ENCODE data around the gene GNG3.
A peak's percentile ranks its signal among the peaks of the same experiment; 100 is the strongest.

The GNG3 gene

GRCh38 chr11:62715150-62716130 lies 8.0 kb downstream of the GNG3 start:
- peak; percentile 38; the same call in 1 of the 3 replicates for ATAC-seq (ENCODE audit: insufficient read depth, low read depth)
- Histone ChIP-seq H3K4me2 (ENCODE audit: insufficient read depth, low read length) (no peak overlapping the region), H4K20me1 (ENCODE audit: insufficient read depth, low read length) (no peaks in the 10 kb centered on the region)

DNA sequence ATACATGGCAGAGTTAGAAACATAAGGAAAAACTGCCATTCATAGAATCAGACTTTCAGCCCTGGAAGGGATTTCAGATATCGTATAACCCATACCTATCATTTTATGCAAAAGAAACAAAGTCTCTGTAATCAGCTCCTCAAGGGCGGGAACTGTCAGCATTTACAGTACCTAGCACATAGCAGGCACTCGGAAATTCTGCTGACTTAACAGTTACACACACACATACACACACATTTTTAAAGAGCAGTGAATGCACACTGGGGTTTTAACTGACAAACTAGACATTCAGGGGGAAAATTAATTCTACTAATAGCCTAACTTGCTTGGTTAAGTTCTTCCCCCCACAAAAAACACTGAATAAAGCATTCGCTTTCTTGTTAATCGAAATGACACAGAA lies 8.7 kb downstream of the GNG3 start:
- no peak overlapping the region for H3K4me3 ChIP-seq (ENCODE audit: low read depth in 1 of 2, low read length in 2 of 2)
- H4K20me1 ChIP-seq (ENCODE audit: insufficient read depth, low read length), result no peaks in the 10 kb centered on the region
- TF ChIP-seq EZH2 (IDR thresholded peaks at IDR 0.05; ENCODE audit: borderline replicate concordance, low read depth, low read length, severe bottlenecking), result no peak
- TF ChIP-seq, protein P1, sequence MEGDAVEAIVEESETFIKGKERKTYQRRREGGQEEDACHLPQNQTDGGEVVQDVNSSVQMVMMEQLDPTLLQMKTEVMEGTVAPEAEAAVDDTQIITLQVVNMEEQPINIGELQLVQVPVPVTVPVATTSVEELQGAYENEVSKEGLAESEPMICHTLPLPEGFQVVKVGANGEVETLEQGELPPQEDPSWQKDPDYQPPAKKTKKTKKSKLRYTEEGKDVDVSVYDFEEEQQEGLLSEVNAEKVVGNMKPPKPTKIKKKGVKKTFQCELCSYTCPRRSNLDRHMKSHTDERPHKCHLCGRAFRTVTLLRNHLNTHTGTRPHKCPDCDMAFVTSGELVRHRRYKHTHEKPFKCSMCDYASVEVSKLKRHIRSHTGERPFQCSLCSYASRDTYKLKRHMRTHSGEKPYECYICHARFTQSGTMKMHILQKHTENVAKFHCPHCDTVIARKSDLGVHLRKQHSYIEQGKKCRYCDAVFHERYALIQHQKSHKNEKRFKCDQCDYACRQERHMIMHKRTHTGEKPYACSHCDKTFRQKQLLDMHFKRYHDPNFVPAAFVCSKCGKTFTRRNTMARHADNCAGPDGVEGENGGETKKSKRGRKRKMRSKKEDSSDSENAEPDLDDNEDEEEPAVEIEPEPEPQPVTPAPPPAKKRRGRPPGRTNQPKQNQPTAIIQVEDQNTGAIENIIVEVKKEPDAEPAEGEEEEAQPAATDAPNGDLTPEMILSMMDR (IDR thresholded peaks at IDR 0.05; ENCODE audit: borderline replicate concordance, extremely low read depth, low read length, poor library complexity, severe bottlenecking), result no peak
- no peak overlapping the region for H3K4me2 ChIP-seq (ENCODE audit: insufficient read depth, low read length)
- H3K36me3 ChIP-seq (ENCODE audit: insufficient read depth, low read length), result peaks cover 95% of the 10 kb centered on the region
- no peak overlapping the region for H2AFZ ChIP-seq (ENCODE audit: low read depth, low read length)
- H3K79me2 ChIP-seq (ENCODE audit: insufficient read depth, low read length), result peaks cover 68% of the 10 kb centered on the region
- H3K4me1 ChIP-seq (ENCODE audit: insufficient read depth, low read length), result peaks cover 11% of the 10 kb centered on the region; the same call in 1 of the 2 replicates
- H3K9ac ChIP-seq (ENCODE audit: low read depth, low read length), result no peak overlapping the region
- no peaks in the 10 kb centered on the region for H3K9me3 ChIP-seq (ENCODE audit: insufficient read depth, low read length, severe bottlenecking)
- no peaks in the 10 kb centered on the region for H3K27me3 ChIP-seq (ENCODE audit: insufficient read depth, low read length, poor library complexity)
- DNase-seq (no peak), ATAC-seq (ENCODE audit: insufficient read depth, low read depth) (no peak)
- H3K27ac ChIP-seq (ENCODE audit: low read length), result no peak overlapping the region

More at GRCh38 chr11:62715150-62716130, 8.0 kb downstream of the GNG3 start:
- peaks cover 14% of the 10 kb centered on the region for H3K4me1 ChIP-seq (ENCODE audit: insufficient read depth, low read length)
- TF ChIP-seq EZH2 (IDR thresholded peaks at IDR 0.05; ENCODE audit: borderline replicate concordance, low read depth, low read length, severe bottlenecking), result no peak
- TF ChIP-seq, protein P1 (IDR thresholded peaks at IDR 0.05; ENCODE audit: borderline replicate concordance, extremely low read depth, low read length, poor library complexity, severe bottlenecking), result peak; percentile 23
- H3K27me3 ChIP-seq (ENCODE audit: insufficient read depth, low read length, poor library complexity), result no peaks in the 10 kb centered on the region
- no peak overlapping the region for H3K9ac ChIP-seq (ENCODE audit: low read depth, low read length)
- no peaks in the 10 kb centered on the region for H3K9me3 ChIP-seq (ENCODE audit: insufficient read depth, low read length, severe bottlenecking)
- no peak overlapping the region for H3K4me3 ChIP-seq (ENCODE audit: low read depth in 1 of 2, low read length in 2 of 2)
- H3K36me3 ChIP-seq (ENCODE audit: insufficient read depth, low read length), result peaks cover 93% of the 10 kb centered on the region
- no peak for DNase-seq
- H3K79me2 ChIP-seq (ENCODE audit: insufficient read depth, low read length), result peaks cover 60% of the 10 kb centered on the region
- H3K27ac ChIP-seq (ENCODE audit: low read length), result no peak overlapping the region
- H2AFZ ChIP-seq (ENCODE audit: low read depth, low read length), result no peak overlapping the region

GRCh38 chr11:62716816-62717215 lies 9.3 kb downstream of the GNG3 start:
- Histone ChIP-seq H3K4me2 (ENCODE audit: insufficient read depth, low read length) (no peak overlapping the region), H3K27me3 (ENCODE audit: insufficient read depth, low read length, poor library complexity) (no peaks in the 10 kb centered on the region), H3K79me2 (ENCODE audit: insufficient read depth, low read length) (peaks cover 74% of the 10 kb centered on the region), H3K9ac (ENCODE audit: low read depth, low read length) (no peak overlapping the region), H3K4me1 (ENCODE audit: insufficient read depth, low read length) (peaks cover 11% of the 10 kb centered on the region), H3K4me3 (ENCODE audit: low read depth in 1 of 2, low read length in 2 of 2) (no peak overlapping the region), H3K9me3 (ENCODE audit: insufficient read depth, low read length, severe bottlenecking) (no peaks in the 10 kb centered on the region), H2AFZ (ENCODE audit: low read depth, low read length) (no peak overlapping the region), H4K20me1 (ENCODE audit: insufficient read depth, low read length) (no peaks in the 10 kb centered on the region), H3K27ac (ENCODE audit: low read length) (no peak overlapping the region), H3K36me3 (ENCODE audit: insufficient read depth, low read length) (peaks cover 95% of the 10 kb centered on the region)
- TF ChIP-seq EZH2 (IDR thresholded peaks at IDR 0.05; ENCODE audit: borderline replicate concordance, low read depth, low read length, severe bottlenecking), result no peak
- TF ChIP-seq, protein P1 (IDR thresholded peaks at IDR 0.05; ENCODE audit: borderline replicate concordance, extremely low read depth, low read length, poor library complexity, severe bottlenecking), result no peak
- no peak for DNase-seq
- ATAC-seq (ENCODE audit: insufficient read depth, low read depth), result no peak
